ENCODE results near the gene KCTD17.

Gene KCTD17

DNA sequence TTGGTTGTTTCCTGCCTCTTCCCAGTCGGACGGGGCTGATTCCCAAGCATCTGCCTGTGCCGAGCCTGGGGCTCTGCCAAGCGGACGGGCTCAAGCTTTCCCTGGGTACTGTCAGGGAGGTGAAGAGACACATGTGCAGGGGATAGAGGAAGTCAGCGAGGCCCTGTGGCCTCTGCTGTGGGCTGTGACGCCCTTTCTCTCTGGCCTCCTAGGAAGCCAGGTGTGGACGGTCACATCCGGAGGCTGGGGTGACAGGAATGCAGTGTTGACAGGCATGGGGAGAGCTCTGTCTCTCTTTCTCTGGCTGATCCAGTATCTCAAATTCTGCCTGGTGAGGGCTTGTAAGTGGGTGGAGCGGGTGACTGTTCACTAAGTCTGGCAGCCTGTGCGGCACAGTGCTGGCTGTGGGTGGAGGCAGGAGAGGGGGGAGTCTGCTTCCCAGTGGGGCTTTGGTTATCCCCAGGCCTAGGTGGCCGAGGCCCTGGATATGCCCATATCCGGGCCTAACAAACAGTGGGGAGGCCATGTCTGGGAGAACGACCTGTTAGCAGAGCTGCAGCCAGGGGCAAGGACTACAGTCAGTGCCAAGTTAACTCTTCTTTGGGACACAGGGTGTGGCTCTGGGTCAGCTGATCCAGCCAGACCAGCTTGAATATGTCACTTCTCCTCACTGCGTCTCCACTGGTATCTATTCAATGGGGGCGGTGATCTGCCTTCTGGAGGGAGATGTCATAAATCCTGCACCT, 1.9 kb downstream of the KCTD17 start:
- TF ChIP-seq SPI1 (IDR thresholded peaks at IDR 0.05; ENCODE audit: borderline replicate concordance, low read depth) (peak; percentile 36; the same call in 1 of the 2 replicates), GABPA (IDR thresholded peaks at IDR 0.05; ENCODE audit: low read depth) (no peak), POLR2AphosphoS5 (IDR thresholded peaks at IDR 0.05; ENCODE audit: low read depth) (no peak)
- TF ChIP-seq, protein P1, sequence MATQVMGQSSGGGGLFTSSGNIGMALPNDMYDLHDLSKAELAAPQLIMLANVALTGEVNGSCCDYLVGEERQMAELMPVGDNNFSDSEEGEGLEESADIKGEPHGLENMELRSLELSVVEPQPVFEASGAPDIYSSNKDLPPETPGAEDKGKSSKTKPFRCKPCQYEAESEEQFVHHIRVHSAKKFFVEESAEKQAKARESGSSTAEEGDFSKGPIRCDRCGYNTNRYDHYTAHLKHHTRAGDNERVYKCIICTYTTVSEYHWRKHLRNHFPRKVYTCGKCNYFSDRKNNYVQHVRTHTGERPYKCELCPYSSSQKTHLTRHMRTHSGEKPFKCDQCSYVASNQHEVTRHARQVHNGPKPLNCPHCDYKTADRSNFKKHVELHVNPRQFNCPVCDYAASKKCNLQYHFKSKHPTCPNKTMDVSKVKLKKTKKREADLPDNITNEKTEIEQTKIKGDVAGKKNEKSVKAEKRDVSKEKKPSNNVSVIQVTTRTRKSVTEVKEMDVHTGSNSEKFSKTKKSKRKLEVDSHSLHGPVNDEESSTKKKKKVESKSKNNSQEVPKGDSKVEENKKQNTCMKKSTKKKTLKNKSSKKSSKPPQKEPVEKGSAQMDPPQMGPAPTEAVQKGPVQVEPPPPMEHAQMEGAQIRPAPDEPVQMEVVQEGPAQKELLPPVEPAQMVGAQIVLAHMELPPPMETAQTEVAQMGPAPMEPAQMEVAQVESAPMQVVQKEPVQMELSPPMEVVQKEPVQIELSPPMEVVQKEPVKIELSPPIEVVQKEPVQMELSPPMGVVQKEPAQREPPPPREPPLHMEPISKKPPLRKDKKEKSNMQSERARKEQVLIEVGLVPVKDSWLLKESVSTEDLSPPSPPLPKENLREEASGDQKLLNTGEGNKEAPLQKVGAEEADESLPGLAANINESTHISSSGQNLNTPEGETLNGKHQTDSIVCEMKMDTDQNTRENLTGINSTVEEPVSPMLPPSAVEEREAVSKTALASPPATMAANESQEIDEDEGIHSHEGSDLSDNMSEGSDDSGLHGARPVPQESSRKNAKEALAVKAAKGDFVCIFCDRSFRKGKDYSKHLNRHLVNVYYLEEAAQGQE (IDR thresholded peaks at IDR 0.05; ENCODE audit: insufficient replicate concordance, low read depth) = no peak
- TF ChIP-seq, protein P2, sequence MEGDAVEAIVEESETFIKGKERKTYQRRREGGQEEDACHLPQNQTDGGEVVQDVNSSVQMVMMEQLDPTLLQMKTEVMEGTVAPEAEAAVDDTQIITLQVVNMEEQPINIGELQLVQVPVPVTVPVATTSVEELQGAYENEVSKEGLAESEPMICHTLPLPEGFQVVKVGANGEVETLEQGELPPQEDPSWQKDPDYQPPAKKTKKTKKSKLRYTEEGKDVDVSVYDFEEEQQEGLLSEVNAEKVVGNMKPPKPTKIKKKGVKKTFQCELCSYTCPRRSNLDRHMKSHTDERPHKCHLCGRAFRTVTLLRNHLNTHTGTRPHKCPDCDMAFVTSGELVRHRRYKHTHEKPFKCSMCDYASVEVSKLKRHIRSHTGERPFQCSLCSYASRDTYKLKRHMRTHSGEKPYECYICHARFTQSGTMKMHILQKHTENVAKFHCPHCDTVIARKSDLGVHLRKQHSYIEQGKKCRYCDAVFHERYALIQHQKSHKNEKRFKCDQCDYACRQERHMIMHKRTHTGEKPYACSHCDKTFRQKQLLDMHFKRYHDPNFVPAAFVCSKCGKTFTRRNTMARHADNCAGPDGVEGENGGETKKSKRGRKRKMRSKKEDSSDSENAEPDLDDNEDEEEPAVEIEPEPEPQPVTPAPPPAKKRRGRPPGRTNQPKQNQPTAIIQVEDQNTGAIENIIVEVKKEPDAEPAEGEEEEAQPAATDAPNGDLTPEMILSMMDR (IDR thresholded peaks at IDR 0.05; ENCODE audit: insufficient read depth, low read length) = no peak
- H3K27me3 ChIP-seq (ENCODE audit: insufficient read depth, poor library complexity, severe bottlenecking) = peaks cover 3% of the 10 kb centered on the region
- H3K27ac ChIP-seq (replicated peaks) = no peak overlapping the region
- no peak for DNase-seq (ENCODE audit: low read depth in 1 of 2, low spot score in 1 of 2)
- no peak overlapping the region for H3K4me3 ChIP-seq (replicated peaks; ENCODE audit: insufficient read depth, low read length)

DNA sequence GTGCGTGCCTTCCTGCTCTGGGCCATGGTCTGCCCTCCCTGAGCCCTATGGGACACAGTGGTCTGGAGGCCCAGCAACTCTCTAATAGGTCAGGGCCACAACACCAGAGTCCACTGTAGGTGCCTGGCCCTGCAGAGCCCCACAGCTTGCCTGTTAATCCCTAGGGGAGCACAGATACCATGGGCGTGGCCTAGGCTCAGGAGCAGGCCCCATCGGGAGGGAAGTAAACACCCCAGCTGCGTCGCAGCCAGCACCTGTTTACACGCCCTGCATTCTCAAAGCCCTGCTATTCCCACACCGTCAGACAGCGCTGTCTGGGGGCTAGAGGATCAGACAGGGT, 2.5 kb downstream of the KCTD17 start:
- DNase-seq (ENCODE audit: low read depth in 1 of 2, low spot score in 1 of 2) = no peak
- Histone ChIP-seq H3K27ac (replicated peaks) (no peak overlapping the region), H3K4me3 (replicated peaks; ENCODE audit: insufficient read depth, low read length) (no peak overlapping the region), H3K27me3 (ENCODE audit: insufficient read depth, poor library complexity, severe bottlenecking) (peaks cover 3% of the 10 kb centered on the region)
- TF ChIP-seq, protein P1 (IDR thresholded peaks at IDR 0.05; ENCODE audit: insufficient replicate concordance, low read depth) = no peak
- TF ChIP-seq SPI1 (IDR thresholded peaks at IDR 0.05; ENCODE audit: borderline replicate concordance, low read depth) = no peak
- TF ChIP-seq POLR2AphosphoS5 (IDR thresholded peaks at IDR 0.05; ENCODE audit: low read depth) = no peak
- no peak for TF ChIP-seq GABPA (IDR thresholded peaks at IDR 0.05; ENCODE audit: low read depth)
- TF ChIP-seq, protein P2 (IDR thresholded peaks at IDR 0.05; ENCODE audit: insufficient read depth, low read length) = no peak

DNA sequence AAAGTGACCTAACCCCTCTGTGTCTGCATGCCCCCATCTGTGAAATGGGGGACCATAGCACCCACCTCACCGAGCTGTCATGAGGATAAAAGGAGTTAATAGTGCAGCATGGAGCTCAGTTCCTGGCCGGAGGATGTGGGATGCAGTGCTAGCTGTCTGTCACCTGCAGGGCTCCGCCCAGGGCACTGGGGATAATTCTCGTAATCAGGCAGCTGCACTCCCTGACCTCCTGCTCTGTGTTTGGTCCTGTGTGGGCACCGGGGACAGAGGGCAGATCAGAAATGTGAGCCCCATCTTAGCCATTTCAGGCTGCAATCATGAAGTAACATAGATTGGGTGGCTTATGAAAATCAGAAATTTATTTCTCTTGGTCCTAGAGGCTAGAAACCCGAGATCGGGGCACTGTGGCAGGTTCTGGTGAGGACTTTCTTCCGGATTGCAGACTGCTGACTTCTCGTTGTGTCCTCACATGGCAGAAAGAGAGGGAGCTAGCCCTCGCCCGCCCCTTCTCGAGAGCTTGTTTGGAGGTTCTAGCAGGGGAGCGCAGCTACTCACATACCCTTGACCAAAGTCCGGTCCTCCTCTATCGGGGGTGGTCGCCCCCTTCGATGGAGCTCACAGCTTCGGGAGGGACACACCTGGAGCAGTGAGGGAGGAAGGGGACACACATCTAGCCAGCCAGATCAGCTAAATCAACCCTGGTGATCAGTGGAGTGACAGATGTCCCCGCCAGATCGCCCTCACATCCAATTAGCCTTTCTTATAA, 3.2 kb downstream of the KCTD17 start:
- Histone ChIP-seq H3K4me3 (replicated peaks; ENCODE audit: insufficient read depth, low read length) (no peak overlapping the region), H3K27me3 (ENCODE audit: insufficient read depth, poor library complexity, severe bottlenecking) (peaks cover 3% of the 10 kb centered on the region), H3K27ac (replicated peaks) (no peak overlapping the region)
- DNase-seq (ENCODE audit: low read depth in 1 of 2, low spot score in 1 of 2) = no peak
- TF ChIP-seq SPI1 (IDR thresholded peaks at IDR 0.05; ENCODE audit: borderline replicate concordance, low read depth) (no peak), GABPA (IDR thresholded peaks at IDR 0.05; ENCODE audit: low read depth) (no peak), POLR2AphosphoS5 (IDR thresholded peaks at IDR 0.05; ENCODE audit: low read depth) (no peak)
- TF ChIP-seq, protein P2 (IDR thresholded peaks at IDR 0.05; ENCODE audit: insufficient read depth, low read length) = no peak
- TF ChIP-seq, protein P1 (IDR thresholded peaks at IDR 0.05; ENCODE audit: insufficient replicate concordance, low read depth) = no peak

Measured in HL-60 (cell line).